A549 (cell line): Measurements from ENCODE around the gene BRSK2. TPM values are rescaled to one million over a fixed set of nuclear protein-coding genes. Genes with fewer than 3 reads are reported as not detected.
A peak's percentile ranks its signal among the peaks of the same experiment; 100 is the strongest.

Experiments used
- ATAC-seq, 2 experiments: fragments of 200-7000 bp in 1 of 2; fragments of >200 bp in 1 of 2; cut with Nextera tagmentation in 1 of 2; cut with Tn5 transposase in 1 of 2; 3 replicates each; pipeline versions ENCODE4 v1.8.0 to v1.9.1; 2018 to 2020; ENCODE audit warnings: mild to moderate bottlenecking in 1 of 2, moderate library complexity in 1 of 2
- CTCF ChIA-PET: fragments of 300-600 bp; sonication (Branson Sonifier 250); formaldehyde crosslinking; extraction: SDS; loops from one replicate; lab custom pipeline; 2021; ENCODE audit warnings: antibody characterized with exemption, inconsistent platforms; lab: Yijun Ruan, JAX
- POLR2A ChIA-PET: fragments of 350-600 bp; formaldehyde crosslinking; extraction: SDS; loops from one replicate; lab custom pipeline; 2021; ENCODE audit warnings: antibody characterized with exemption, inconsistent platforms; lab: Yijun Ruan, JAX
- DNase-seq, 2 experiments: peaks; one replicate each; pipeline versions ENCODE4 v3.0.0 to v3.0.0-alpha.2; 2011 to 2016; ENCODE audit warnings: low read depth in 1 of 2, low spot score in 1 of 2
- FAIRE-seq: peaks from 2 replicates; lab custom pipeline; 2011; peaks lifted over from hg19 to GRCh38; lab: Jason Lieb, UNC
- H3K27ac ChIP-seq, 2 experiments: fragments of >200 bp; sonication (Bioruptor Twin); formaldehyde crosslinking; 3 replicates each; pipeline ENCODE4 v1.5.1; 2016 to 2017
- H3K4me1 ChIP-seq: fragments of >200 bp; sonication (Bioruptor Twin); formaldehyde crosslinking; 3 replicates; pipeline ENCODE4 v1.6.1; 2016
- H3K4me2 ChIP-seq: fragments of >200 bp; sonication (Bioruptor Twin); formaldehyde crosslinking; 3 replicates; pipeline ENCODE4 v1.6.1; 2016
- H3K4me3 ChIP-seq: fragments of >200 bp; sonication (Bioruptor Twin); formaldehyde crosslinking; 3 replicates; pipeline ENCODE4 v1.5.1; 2016
- H3K9me3 ChIP-seq: fragments of >200 bp; sonication (Bioruptor Twin); formaldehyde crosslinking; 3 replicates; pipeline ENCODE4 v1.6.1; 2016
- BHLHE40 ChIP-seq: IDR thresholded peaks from 2 replicates; pipeline ENCODE4 v1.6.1; 2012; ENCODE audit warnings: low read depth, low read length, inconsistent platforms
- CBX8 ChIP-seq: fragments of 200-600 bp; sonication (generic); IDR thresholded peaks from 2 replicates; pipeline ENCODE4 v1.6.1; 2016
- CHD2 ChIP-seq: fragments of 150-350 bp; IDR thresholded peaks from 2 replicates; pipeline ENCODE4 v1.6.1; 2014; ENCODE audit warnings: low read length; ENCODE audit not compliant: partially characterized antibody
- GATA3 ChIP-seq: IDR thresholded peaks from 2 replicates; pipeline ENCODE4 v1.6.1; 2012; ENCODE audit warnings: borderline replicate concordance
- HOXB5 ChIP-seq: fragments of 250-450 bp; sonication (Bioruptor Pico); IDR thresholded peaks from 2 replicates; pipeline ENCODE4 v1.5.0; 2020; ENCODE audit warnings: mild to moderate bottlenecking, moderate library complexity
- JUNB ChIP-seq: fragments of >200 bp; sonication (Bioruptor Twin); formaldehyde crosslinking; IDR thresholded peaks from 2 replicates; pipeline ENCODE4 v1.6.1; 2016
- MYC ChIP-seq: IDR thresholded peaks from 2 replicates; pipeline ENCODE4 v1.6.1; 2012; ENCODE audit warnings: mild to moderate bottlenecking, inconsistent platforms, low read length, improper control_type of control experiment, borderline replicate concordance
- NFE2L2 ChIP-seq: fragments of 150-350 bp; conservative IDR thresholded peaks from 2 replicates; pipeline ENCODE4 v1.6.1; 2014; ENCODE audit warnings: low read length
- NPAS2 ChIP-seq: fragments of 250-450 bp; sonication (Bioruptor Pico); IDR thresholded peaks from 2 replicates; pipeline ENCODE4 v1.8.0; 2022; ENCODE audit warnings: mild to moderate bottlenecking, moderate library complexity, borderline replicate concordance
- PHF8 ChIP-seq: fragments of 200-600 bp; sonication (generic); IDR thresholded peaks from 2 replicates; pipeline ENCODE4 v1.6.1; 2016; ENCODE audit warnings: low read depth, mild to moderate bottlenecking, antibody characterized with exemption, moderate library complexity, borderline replicate concordance
- POLR2A ChIP-seq: IDR thresholded peaks from 2 replicates; pipeline ENCODE4 v1.6.1; 2012; ENCODE audit warnings: mild to moderate bottlenecking, low read length
- POLR2AphosphoS2 ChIP-seq: conservative IDR thresholded peaks from 2 replicates; pipeline ENCODE4 v1.6.1; 2012; ENCODE audit warnings: low read length, improper control_type of control experiment, inconsistent platforms
- RCOR1 ChIP-seq: fragments of 150-350 bp; IDR thresholded peaks from 2 replicates; pipeline ENCODE4 v1.6.1; 2014; ENCODE audit warnings: antibody characterized with exemption, low read length, low read depth
- SREBF2 ChIP-seq: fragments of 450-650 bp; IDR thresholded peaks from 2 replicates; pipeline ENCODE4 v1.6.1; 2014; ENCODE audit warnings: mild to moderate bottlenecking, moderate library complexity
- ZSCAN20 ChIP-seq: fragments of 250-450 bp; sonication (Bioruptor Pico); IDR thresholded peaks from 2 replicates; pipeline ENCODE4 v1.8.0; 2022; ENCODE audit warnings: mild to moderate bottlenecking, moderate library complexity
- WGBS: methylation state at CpG from one replicate; pipeline ENCODE4 v1.1.6; 2017; ENCODE audit errors: missing lambda C conversion rate; 5-methylcytosine and 5-hydroxymethylcytosine counted together
- polyA plus RNA-seq, 4 experiments: library from polyadenylated mRNA; depleted of rRNA in 3 of 4; stranded (reverse); fragments of >200 nt; fragmentation: RNase III in 1 of 4; extraction: RNeasy Plus Mini Kit Qiagen cat#74134 plus additional on column Dnase treatment in 1 of 4; gene quantifications; 2 replicates in 3 of 4; 3 replicates in 1 of 4; pipeline ENCODE4 v1.2.3, GENCODE V29; 2011 to 2017
- TF ChIP-seq, protein P1 (sequence below): fragments of 150-350 bp; IDR thresholded peaks from 2 replicates; pipeline ENCODE4 v1.6.1; 2014; ENCODE audit warnings: low read depth, mild to moderate bottlenecking, low read length
- TF ChIP-seq, protein P2 (sequence below): fragments of >200 bp; sonication (Bioruptor Twin); formaldehyde crosslinking; IDR thresholded peaks from 3 replicates; pipeline ENCODE4 v1.5.1; 2016
- TF ChIP-seq, protein P3 (sequence below): fragments of 250-450 bp; sonication (Bioruptor Pico); IDR thresholded peaks from 2 replicates; pipeline ENCODE4 v1.5.0; 2021; ENCODE audit warnings: mild to moderate bottlenecking, moderate library complexity, borderline replicate concordance

BRSK2 gene
- polyA plus RNA-seq, 2 of the 4 experiments (the other 2 are of a cell fraction) = 3.8 to 10.1 TPM

- no peak overlapping the region for H3K4me3 ChIP-seq
- no peak overlapping the region for H3K27ac ChIP-seq
- CTCF ChIA-PET = no interaction called here
- 75% methylated on average over 9 of the region's 9 CpGs for WGBS
- TF ChIP-seq RCOR1 (no peak), CBX8 (no peak), GATA3 (no peak), BHLHE40 (no peak)
- TF ChIP-seq, all 56 proteins: peak for 0
- FAIRE-seq (no peak), ATAC-seq (peak in 1 of 2 experiments; percentile 38; a peak in 3 of 6 replicates), DNase-seq (peak; percentile 42 to 51)
- Histone ChIP-seq H3K4me1 (peaks cover 4% of the 10 kb centered on the region; the same call in 1 of the 3 replicates), H3K4me2 (no peak overlapping the region), H3K9me3 (no peaks in the 10 kb centered on the region)
- POLR2A ChIA-PET = no interaction called here
Measured at GRCh38 chr11:1442163-1442562, 52.4 kb downstream of the BRSK2 start.

- no peak overlapping the region for H3K27ac ChIP-seq
- no peak for FAIRE-seq
- CTCF ChIA-PET = no interaction called here
- ATAC-seq = no peak
- no peak overlapping the region for H3K4me3 ChIP-seq
- no peaks in the 10 kb centered on the region for H3K9me3 ChIP-seq
- no peaks in the 10 kb centered on the region for H3K4me1 ChIP-seq
- POLR2A ChIA-PET = no interaction called here
- TF ChIP-seq JUNB = no peak
- TF ChIP-seq CHD2 = no peak
- TF ChIP-seq PHF8 = no peak
- TF ChIP-seq, protein P1, sequence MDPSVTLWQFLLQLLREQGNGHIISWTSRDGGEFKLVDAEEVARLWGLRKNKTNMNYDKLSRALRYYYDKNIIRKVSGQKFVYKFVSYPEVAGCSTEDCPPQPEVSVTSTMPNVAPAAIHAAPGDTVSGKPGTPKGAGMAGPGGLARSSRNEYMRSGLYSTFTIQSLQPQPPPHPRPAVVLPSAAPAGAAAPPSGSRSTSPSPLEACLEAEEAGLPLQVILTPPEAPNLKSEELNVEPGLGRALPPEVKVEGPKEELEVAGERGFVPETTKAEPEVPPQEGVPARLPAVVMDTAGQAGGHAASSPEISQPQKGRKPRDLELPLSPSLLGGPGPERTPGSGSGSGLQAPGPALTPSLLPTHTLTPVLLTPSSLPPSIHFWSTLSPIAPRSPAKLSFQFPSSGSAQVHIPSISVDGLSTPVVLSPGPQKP = no peak
- TF ChIP-seq, protein P2, sequence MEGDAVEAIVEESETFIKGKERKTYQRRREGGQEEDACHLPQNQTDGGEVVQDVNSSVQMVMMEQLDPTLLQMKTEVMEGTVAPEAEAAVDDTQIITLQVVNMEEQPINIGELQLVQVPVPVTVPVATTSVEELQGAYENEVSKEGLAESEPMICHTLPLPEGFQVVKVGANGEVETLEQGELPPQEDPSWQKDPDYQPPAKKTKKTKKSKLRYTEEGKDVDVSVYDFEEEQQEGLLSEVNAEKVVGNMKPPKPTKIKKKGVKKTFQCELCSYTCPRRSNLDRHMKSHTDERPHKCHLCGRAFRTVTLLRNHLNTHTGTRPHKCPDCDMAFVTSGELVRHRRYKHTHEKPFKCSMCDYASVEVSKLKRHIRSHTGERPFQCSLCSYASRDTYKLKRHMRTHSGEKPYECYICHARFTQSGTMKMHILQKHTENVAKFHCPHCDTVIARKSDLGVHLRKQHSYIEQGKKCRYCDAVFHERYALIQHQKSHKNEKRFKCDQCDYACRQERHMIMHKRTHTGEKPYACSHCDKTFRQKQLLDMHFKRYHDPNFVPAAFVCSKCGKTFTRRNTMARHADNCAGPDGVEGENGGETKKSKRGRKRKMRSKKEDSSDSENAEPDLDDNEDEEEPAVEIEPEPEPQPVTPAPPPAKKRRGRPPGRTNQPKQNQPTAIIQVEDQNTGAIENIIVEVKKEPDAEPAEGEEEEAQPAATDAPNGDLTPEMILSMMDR = no peak
- no peak for TF ChIP-seq ZSCAN20 (CRISPR knock-in tag)
- TF ChIP-seq MYC = no peak
- no peak for DNase-seq
- WGBS = no CpG with 5 or more reads among the region's 28 CpGs
- H3K4me2 ChIP-seq = no peak overlapping the region
Measured at GRCh38 chr11:1442807-1443366, 53.2 kb downstream of the BRSK2 start.

- Histone ChIP-seq H3K4me2 (no peak overlapping the region), H3K4me3 (no peak overlapping the region), H3K4me1 (no peaks in the 10 kb centered on the region), H3K9me3 (no peaks in the 10 kb centered on the region), H3K27ac (no peak overlapping the region)
- TF ChIP-seq POLR2A (no peak), NPAS2 (CRISPR knock-in tag) (no peak), PHF8 (no peak), SREBF2 (no peak), CBX8 (no peak), BHLHE40 (no peak), HOXB5 (no peak), POLR2AphosphoS2 (no peak), JUNB (no peak), NFE2L2 (no peak)
- TF ChIP-seq, protein P2 = no peak
- TF ChIP-seq, protein P3, sequence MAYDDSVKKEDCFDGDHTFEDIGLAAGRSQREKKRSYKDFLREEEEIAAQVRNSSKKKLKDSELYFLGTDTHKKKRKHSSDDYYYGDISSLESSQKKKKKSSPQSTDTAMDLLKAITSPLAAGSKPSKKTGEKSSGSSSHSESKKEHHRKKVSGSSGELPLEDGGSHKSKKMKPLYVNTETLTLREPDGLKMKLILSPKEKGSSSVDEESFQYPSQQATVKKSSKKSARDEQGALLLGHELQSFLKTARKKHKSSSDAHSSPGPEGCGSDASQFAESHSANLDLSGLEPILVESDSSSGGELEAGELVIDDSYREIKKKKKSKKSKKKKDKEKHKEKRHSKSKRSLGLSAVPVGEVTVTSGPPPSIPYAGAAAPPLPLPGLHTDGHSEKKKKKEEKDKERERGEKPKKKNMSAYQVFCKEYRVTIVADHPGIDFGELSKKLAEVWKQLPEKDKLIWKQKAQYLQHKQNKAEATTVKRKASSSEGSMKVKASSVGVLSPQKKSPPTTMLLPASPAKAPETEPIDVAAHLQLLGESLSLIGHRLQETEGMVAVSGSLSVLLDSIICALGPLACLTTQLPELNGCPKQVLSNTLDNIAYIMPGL = no peak
- no peak for FAIRE-seq
- CTCF ChIA-PET = no interaction called here
- POLR2A ChIA-PET = no interaction called here
- ATAC-seq = no peak
- 73% methylated on average over 7 of the region's 9 CpGs for WGBS
- DNase-seq = no peak
Measured at GRCh38 chr11:1443737-1444136, 54.0 kb downstream of the BRSK2 start.
